Stimulated activated memory B cell treated with anti-CD40 and anti-IgM and Interleukin-4, amounts not matched to agents 10 μg/mL and 1 μg/mL and 100 μg/mL, for 72 hours (primary cell): ENCODE data around the gene AGGF1.
A peak's percentile ranks its signal among the peaks of the same experiment; 100 is the strongest.
"Not testable (repeated sequence)": the region's sequence is repeated elsewhere in the genome, so short reads cannot be mapped to it uniquely, and the experiment has no call there.

Experiments used
- ATAC-seq: fragments of 150-1000 bp; cut with Tn5 transposase; 2 replicates; pipeline ENCODE4 v1.10.0; 2021
- H3K27ac Mint-ChIP-seq: one replicate; pipeline ENCODE4 v1.8.0; 2022; ENCODE audit warnings: mild to moderate bottlenecking, mixed read lengths
- H3K27me3 Mint-ChIP-seq: one replicate; pipeline ENCODE4 v1.8.0; 2022; ENCODE audit warnings: mixed read lengths
- H3K36me3 Mint-ChIP-seq: one replicate; pipeline ENCODE4 v1.8.0; 2022; ENCODE audit warnings: mixed read lengths
- H3K4me1 Mint-ChIP-seq: one replicate; pipeline ENCODE4 v1.8.0; 2022; ENCODE audit warnings: mixed read lengths
- H3K4me3 Mint-ChIP-seq: one replicate; pipeline ENCODE4 v1.8.0; 2022; ENCODE audit warnings: mild to moderate bottlenecking, moderate library complexity, mixed read lengths
- H3K9me3 Mint-ChIP-seq: one replicate; pipeline ENCODE4 v1.8.0; 2022; ENCODE audit warnings: mixed read lengths

Gene AGGF1

DNA sequence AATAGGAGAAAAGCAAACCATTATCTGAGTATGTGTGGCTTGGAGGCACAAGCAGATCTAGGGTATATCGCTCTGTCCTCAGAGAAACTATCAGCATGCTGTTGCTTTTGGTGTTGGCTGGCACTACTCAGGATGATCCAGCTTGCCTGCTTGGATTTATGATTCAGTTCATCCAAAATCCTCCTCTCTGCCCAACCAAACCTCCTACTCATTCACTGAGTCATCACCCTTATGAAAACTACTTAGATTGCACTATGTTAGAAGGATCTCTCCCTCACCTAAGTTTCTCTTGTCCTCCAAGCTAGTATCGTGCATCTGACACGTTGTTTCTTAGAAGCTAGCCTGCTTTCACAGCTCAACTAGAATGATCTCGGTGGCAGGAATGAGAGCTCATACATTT is 71.1 kb downstream of the AGGF1 start:
- no peak overlapping the region for H3K27ac Mint-ChIP-seq
- H3K4me3 Mint-ChIP-seq, result no peak overlapping the region
- H3K4me1 Mint-ChIP-seq, result no peaks in the 10 kb centered on the region
- no peak for ATAC-seq
- no peaks in the 10 kb centered on the region for H3K27me3 Mint-ChIP-seq
- peaks cover 2% of the 10 kb centered on the region for H3K9me3 Mint-ChIP-seq
- H3K36me3 Mint-ChIP-seq, result no peaks in the 10 kb centered on the region

DNA sequence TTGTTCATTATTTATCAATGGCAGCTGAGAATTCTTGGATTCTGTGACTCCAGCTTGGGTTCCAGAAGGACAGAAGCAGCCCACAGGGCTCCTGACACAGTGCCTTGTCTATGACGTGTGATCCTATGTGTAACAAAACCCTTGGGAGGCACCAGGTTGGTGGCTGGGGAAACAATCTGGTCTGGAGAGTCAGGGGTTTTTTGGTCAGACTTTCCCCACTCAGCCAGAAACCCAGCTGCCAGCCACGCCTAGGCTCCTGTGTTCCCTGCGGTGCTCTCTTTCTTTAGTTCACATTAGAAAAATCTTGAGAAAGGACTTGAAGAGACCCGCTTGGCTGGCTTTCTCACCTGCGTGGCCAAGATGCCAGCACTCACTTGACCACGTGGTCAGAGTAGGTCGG is 72.3 kb downstream of the AGGF1 start:
- no peaks in the 10 kb centered on the region for H3K27me3 Mint-ChIP-seq

DNA sequence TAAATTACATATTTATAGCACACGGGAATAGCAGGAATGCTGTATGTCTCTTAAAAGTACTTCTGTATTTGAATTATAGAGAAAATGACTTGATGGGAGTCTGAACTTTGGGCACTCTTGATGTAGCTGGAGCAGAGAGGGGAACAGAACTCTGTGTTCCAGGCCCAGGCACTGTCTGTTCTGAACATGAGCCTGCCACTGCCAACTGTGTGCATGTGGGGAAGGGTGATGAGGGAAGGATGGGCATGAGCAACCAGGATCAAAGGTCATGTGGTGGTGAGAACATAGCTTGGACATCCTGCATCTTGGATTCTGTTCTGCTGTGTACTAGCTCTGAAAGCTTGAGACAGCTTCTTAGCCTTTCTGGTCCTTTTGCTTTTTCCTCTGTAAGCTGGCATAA is 73.3 kb downstream of the AGGF1 start:
- H3K4me1 Mint-ChIP-seq, result no peaks in the 10 kb centered on the region
- H3K27ac Mint-ChIP-seq, result no peak overlapping the region
- ATAC-seq, result no peak
- H3K27me3 Mint-ChIP-seq, result no peaks in the 10 kb centered on the region
- H3K36me3 Mint-ChIP-seq, result no peaks in the 10 kb centered on the region
- H3K9me3 Mint-ChIP-seq, result peaks cover 5% of the 10 kb centered on the region
- no peak overlapping the region for H3K4me3 Mint-ChIP-seq

More for the DNA sequence above, 72.3 kb downstream of the AGGF1 start:
- no peak overlapping the region for H3K27ac Mint-ChIP-seq
- H3K4me1 Mint-ChIP-seq, result no peaks in the 10 kb centered on the region
- H3K9me3 Mint-ChIP-seq, result peaks cover 5% of the 10 kb centered on the region
- no peak overlapping the region for H3K4me3 Mint-ChIP-seq
- no peaks in the 10 kb centered on the region for H3K36me3 Mint-ChIP-seq
- ATAC-seq, result peak; percentile 34

- H3K4me3 Mint-ChIP-seq, result no peak overlapping the region
- H3K27ac Mint-ChIP-seq, result no peak overlapping the region
- no peak for ATAC-seq
- H3K4me1 Mint-ChIP-seq, result no peaks in the 10 kb centered on the region
- peaks cover 5% of the 10 kb centered on the region for H3K9me3 Mint-ChIP-seq
- no peaks in the 10 kb centered on the region for H3K36me3 Mint-ChIP-seq
- no peaks in the 10 kb centered on the region for H3K27me3 Mint-ChIP-seq
Measured at GRCh38 chr5:77104813-77105212, 74.6 kb downstream of the AGGF1 start.

- H3K36me3 Mint-ChIP-seq, H3K27ac Mint-ChIP-seq, H3K4me1 Mint-ChIP-seq, ATAC-seq, H3K9me3 Mint-ChIP-seq, H3K27me3 Mint-ChIP-seq, H3K4me3 Mint-ChIP-seq: not testable (repeated sequence)
Measured at GRCh38 chr5:77107035-77107434, 76.8 kb downstream of the AGGF1 start.
